ENCODE data around the gene PLCB1.
"Not testable (repeated sequence)": the region's sequence is repeated elsewhere in the genome, so short reads cannot be mapped to it uniquely, and the experiment has no call there.

PLCB1 gene

DNA sequence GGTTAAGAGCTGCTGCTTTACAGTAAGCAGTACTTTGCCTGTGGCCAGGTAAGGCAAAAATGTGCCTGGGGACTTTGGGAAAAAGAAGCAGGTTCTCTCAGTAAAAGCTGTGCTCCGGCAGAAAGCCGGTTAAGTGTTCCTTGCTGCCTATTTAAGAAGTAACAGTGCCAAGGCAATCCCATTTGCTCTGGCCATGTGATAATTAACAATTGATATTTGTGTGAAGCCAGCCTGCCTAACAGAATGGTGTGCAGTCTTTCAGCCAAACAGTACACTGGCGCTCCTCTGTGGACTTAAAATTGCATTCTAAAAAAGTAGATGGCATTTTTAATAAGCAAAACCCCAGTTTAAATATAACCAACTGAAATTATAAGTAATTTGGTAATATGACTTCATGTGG lies 430.3 kb downstream of the PLCB1 start:
- no peak for DNase-seq

DNA sequence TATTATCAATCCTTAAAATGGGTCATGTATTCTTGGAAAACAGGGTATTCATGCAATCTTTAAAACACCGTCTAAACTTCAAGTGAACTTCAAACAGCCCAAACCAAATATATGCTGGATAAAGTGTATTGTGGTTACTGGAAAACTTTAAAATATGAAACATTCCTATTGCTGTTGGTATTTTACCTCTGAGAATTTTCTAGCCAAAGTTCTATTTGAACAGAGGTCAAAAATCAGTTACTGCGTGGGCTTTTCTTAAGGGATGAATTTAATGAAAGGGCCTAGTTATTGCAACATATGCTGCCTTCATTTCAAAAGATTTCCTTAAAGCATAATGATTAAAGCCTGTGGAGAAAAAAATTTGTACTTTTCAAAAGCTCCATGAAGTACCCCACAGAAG lies 436.0 kb downstream of the PLCB1 start:
- DNase-seq, result peak; percentile 27

DNA sequence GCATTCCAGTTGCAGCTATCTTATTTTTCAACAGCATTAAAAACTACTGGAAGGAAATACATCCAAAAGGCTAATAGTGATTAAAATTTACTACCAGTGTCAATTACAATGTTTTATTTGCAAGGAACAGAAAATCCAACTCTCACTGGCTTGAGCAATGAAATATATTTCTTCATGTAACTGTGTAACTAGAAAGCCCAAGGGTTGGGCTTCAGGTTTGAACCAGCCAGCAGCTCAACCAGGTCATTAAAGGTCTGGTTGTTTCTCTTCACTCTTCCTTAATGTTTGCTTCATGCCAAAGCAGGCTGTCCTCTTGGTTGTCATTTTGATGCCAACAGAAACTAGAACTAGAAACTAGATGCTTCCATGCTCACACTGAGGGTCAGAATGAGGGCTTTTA lies 437.7 kb downstream of the PLCB1 start:
- no peak for DNase-seq

DNA sequence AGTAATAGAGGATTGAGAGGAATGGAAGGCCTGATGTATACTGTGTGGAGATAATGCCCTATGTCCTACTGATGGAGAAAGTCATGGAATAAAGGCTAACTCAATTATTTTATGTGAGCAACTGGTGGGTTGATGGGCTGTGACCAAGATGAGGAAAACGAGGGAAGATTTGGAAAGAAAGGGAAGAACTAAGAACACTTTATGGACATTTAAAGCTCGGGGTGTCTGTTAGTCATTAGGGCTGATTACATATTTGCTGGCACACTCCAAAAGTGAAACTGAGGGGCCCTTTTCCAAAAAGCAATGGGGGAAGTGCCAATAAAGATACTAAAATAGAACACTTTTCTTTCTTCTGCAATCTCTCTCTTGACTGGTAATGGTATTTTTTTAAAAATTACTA lies 439.5 kb downstream of the PLCB1 start:
- no peak for DNase-seq

DNA sequence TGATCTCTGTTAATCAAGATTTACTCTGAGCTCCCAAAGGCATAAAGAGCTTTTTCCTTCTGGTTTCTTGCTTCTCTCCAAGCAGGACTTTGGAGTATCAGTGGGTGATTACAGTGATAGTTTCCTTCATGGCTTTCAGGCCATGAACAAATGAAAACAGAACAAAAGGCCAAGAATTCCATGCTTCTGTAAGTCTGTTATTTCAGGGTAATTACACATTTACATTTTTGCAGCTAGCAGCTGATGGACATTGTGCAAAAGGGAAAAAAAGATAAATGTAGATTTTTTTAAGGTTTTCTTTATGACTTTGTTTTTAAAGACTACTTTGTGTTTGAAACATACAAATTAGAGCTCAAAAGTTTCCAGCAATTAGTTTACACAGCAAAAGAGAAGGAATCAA lies 441.6 kb downstream of the PLCB1 start:
- no peak for DNase-seq

DNA sequence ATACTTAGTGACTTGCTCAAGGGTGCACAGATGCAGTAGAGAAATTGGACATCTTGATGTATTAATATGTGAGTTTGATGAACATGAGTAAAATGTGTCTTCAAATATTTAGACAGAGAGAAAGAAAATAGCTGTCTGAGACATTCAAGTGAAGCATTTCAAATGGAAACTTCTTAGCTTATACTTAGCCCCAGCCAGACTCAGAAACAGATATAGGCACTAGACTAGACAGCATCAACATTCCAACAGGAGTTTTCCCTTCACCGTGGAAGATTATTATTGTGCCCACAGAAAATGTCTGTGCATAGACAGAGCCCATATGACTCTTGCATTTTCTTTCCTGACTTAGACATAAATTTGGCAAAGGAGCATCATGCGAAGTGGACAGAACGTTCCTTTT lies 443.0 kb downstream of the PLCB1 start:
- DNase-seq, result no peak

DNA sequence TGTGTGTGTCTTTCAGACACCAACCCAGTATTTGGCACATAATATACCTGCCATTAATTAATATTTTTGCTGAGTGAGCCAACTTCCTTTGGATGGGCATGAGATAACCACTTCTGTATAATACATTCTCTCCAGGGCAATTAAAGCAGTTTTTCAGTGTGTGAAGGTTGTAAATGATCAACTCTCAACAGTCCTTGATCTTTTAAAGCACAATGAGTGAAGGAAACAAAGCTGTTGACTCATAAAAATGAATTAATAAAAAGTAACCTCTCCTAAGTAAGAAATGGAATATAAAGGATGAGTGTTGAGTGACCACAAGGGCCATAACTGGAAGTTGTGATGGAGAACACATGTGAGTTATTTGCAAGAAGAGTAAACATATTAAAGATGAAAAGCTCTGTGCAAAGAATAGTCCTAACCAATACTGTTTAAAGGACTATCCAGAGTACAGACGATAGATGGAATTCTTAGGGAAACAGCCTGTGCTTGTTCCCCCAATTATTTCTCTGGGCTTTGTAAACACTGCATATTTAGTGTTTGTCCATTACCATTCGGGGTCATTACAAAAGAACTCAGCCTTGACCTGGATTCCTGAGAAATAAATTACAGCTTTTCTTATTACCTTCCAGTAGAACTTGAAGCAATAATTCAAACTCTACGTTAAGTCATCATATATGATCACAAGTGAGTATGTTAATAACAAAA lies 446.2 kb downstream of the PLCB1 start:
- no peak for DNase-seq

DNA sequence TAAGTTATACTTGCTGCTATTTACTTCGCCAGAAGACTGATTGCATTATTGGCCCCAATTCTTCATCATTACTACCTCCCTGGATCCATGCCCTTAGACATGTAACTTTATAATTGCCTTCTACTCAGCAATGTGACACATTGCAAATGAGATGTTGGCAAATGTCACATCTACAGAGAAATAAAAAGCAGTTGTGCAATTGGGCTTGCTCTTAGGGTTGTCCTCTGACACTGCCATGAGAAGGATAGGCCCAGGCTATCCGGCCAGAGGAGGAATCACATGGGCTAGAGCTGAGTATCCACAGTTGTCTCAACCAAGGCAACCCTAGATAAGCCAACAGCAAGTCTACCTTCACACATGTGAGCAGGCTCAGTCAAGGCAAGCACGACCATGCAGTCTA lies 447.0 kb downstream of the PLCB1 start:
- DNase-seq, result no peak

DNA sequence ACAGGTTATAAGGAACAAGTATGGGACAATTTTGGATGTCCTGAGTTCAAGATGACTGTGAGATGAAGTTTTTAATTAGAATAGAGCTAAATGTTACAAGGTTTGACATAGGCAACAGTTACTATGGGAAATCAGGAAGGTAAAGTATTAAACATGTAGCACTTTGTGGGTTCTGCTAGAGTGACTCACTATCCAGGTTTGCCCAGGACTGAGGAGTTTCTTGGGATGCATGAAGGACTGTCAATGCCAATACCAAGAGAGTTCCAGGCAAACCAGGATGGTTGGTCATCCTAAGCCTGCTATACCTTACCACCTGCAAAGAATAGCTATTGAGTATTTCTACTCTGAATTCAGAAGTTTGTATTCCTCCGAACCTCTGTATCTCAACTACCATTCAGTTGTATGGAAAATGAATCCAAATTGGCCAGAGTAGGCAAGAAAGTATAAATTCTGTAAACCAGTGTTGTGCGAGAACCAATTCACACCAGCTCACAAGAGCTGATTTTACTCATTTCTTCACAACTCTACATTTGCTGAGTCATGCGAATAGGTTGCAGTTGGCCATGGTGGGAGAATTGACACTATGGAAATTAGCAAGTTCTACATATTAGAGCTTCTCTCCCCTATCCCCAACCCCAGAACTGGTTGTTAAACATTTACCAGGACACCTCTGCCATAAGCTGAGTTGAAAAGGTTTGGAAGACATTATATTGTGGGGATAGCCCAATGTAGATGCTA lies 449.5 kb downstream of the PLCB1 start:
- DNase-seq, result no peak

DNA sequence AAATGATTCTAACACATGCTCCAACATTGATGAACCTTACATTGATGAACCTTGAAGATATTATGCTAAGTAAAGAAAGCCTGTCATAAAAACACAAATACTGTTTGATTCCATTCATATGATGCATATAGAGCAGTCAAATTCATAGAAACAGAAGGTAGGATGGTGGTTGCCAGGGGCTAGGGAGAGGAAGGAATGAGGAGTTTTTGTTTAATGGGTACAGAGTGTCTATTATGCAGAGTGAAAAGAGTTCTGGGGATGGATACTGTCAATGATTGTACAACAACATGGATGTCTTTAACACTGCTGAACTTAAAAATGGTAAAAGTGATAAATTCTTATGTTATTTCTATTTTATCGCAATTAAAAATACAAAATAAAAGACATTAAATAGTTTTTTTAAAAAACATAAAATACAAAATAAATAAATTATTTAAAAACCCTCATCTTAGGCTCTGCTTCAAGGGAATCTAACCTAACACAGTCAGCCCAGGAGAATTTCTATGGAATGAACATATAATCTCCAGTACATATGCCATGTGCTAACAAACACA lies 451.0 kb downstream of the PLCB1 start:
- no peak for DNase-seq

DNA sequence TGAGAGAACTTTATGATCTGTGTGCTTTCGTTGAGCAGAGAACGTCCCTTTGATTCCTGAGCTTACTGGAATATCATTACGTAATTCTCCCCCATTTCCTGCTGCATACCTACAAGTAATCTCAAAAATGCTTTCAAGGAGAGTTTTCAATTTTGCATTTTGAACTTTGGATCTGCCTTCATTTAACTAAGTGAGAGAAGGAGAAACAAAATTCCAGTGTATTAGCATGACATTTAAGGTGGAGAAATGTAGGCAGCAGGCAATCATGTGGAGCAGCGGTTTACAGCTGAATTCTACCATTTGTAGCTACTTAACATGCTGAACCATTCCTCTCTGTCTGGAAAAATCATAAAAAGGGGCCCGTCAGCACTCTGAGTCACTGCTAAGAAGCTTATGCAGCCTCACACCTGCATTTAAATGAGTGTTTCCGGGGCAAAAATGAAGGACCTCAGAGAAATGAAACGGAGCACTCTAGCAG lies 451.5 kb downstream of the PLCB1 start:
- DNase-seq, result no peak

DNA sequence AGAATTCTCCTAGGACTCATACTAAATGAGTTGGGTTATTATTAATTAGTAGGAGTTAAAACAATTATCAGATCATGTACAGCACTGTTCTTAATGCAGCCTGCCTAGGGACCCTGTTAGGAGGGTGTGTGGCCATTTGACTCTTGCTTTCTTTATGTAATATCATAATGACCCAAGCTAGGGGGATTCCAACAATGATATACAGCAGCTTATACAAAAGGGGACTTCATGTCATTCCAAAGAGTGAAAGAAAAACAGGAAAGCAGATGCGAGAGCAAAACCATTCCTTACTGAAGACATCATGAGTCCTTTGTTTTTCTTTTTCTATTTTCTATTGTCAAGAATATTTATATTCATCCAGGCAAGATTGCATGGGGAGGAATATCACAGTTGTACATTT lies 455.2 kb downstream of the PLCB1 start:
- no peak for DNase-seq

DNA sequence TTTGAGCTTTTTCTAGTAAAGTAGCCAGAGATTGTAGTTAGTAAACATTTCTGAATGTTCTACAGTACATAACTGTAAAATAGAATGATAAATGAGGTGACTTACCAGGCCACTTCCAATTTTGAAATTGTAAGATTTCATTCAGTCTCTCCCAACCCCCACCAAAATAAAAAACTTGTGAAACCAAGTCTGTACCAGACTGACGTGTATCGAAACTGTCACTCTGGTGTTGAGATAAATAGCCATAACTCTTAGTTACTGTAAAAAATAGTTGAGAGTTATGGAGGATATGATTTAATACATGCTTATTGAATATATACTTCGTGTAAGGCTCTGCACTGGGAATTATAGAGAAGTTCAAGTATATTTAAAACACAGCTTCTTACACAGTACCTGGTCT lies 455.7 kb downstream of the PLCB1 start:
- no peak for DNase-seq

DNA sequence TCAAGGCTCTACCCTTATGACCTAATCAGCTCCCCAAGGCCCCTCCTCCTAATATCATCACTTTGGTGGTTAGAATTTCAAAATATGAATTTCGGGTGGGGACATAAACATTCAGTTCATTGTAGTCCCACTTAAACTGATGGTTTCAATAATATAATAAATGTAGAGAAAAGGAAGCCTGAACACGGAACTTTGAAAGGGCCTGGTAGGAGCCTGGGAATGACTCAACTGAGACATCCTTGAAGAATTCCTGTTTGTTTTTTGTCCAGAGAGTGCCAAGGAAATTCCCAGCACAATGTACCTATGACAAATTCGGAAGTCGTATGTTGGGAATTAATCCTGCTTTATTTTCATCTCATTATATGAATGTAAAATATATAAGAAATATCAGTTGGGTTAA lies 457.9 kb downstream of the PLCB1 start:
- no peak for DNase-seq

DNA sequence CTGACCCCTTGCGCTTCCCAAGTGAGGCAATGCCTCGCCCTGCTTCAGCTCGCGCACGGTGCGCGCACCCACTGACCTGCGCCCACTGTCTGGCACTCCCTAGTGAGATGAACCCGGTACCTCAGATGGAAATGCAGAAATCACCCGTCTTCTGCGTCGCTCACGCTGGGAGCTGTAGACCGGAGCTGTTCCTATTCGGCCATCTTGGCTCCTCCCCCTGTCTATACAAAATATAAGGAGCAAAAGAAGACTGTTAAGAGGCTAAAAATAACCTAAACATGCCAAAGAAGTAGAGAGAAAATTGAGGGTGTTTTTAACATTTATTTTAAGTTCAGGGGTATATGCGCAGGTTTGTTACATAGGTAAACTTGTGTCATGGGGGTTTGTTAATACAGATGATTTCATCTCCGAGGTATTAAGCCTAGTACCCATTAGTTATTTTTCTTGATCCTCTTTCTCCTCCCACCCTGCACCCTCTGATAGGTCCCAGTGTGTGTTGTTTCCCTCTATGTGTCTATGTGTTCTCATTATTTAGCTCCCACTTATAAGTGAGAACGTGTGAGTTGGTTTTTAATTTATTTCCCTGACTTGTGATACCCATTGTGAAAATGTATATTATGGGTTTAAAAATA lies 469.0 kb downstream of the PLCB1 start:
- DNase-seq, result not testable (repeated sequence)

DNA sequence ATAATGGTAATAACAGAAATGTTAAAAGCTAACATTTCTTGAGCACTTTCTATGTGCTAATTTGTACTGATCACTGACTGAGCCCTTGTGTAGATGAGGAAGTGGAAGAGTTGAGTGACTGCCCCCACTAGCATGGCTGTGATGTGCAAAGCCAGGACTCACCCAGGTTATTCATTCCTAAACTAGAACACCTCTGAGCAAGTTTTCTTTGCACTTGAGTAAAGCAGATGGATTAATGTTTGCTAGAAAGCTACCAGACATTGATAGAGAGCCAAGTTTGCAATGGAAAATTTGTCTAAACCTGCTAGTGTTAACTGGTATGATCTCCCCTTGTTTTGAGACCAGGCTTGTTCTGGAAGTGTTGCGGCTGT lies 469.5 kb downstream of the PLCB1 start:
- DNase-seq, result peak; percentile 24

DNA sequence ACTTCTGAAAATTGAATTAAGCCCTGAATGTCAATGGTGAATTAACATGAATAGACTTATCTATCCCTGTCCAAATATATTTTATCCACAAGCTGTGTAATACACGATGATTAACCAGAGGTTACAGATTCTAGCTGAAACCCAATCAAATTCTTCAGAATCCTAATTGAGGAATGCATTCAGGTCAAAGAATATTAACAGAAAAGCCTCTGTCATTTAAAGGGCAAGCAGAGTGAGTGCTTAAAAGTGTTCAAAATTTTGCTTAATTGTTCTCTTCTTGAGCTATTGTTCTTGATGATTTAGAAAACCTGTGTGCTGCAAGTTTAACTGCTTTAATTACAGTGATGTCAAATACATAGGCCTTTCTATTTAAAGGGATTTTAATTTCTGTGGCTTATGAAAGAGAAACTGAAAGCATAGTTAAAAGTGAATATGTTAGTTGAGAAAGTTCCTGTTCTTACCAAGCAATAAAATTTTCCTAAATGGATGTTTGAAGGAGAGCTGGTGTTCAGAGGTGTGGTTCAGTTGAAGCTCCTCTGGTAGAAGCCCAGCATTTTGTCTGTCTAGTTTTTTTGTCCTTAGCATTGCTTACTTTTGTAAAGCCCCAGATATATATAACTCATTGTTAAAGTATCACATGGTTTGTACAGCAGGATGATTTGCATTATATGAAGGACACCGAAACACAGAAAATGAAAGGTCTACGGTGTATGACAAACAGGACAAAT lies 470.5 kb downstream of the PLCB1 start:
- DNase-seq, result peak; percentile 22

DNA sequence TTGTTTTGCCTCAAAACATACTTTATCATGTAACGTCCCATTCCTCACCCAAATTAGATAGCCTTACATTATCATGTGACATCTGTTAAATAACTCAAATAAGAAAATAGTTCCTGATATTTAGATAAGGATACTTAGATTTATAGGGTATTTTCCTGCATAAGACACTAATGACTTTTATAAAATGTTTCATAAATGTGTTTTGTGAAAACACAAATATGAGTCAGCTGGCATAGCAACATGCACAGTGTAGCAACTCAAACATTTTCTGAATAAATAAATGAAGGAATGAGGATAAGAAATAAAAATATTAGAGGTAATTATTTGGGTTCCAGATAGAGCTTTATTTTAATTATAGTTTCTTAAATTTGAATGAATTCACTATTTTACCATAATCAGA lies 476.4 kb downstream of the PLCB1 start:
- no peak for DNase-seq

DNA sequence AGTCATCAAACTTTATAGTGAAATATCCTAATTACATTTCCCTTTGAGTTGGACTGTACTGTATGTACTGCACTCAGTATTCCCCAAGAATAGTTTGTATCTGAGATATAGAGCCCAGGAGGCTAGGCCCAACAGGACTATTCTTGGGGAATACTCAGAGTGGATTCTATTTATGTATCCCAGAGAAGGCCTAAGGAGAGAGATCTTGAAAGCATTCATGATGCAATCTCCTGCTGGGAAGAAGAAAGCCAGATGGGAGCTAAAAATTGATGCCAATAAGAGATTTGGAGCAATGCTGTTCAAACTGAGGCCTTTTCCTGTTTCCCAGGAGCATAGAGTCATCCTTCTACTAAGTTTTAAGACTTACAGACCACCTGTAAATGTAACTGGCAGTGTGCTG lies 484.7 kb downstream of the PLCB1 start:
- DNase-seq, result no peak

DNA sequence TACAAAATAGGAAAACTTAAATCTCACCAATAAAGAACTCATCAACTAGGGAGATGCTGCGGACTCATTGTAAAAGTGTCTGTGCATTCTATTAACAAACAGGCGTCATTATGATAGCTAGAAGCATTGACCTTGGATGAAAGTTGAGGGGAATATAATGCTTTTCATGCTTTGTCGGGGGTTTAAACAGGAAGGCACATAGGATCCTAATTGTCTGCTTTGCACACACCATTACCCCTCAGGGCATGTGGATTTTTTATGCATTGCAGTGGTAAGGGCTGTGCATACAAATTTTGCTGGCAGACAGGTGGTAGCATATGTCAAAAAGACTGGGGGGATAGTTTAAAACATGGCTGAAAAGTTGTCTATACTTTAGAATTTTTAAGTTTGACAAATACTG lies 488.9 kb downstream of the PLCB1 start:
- DNase-seq, result no peak

DNA sequence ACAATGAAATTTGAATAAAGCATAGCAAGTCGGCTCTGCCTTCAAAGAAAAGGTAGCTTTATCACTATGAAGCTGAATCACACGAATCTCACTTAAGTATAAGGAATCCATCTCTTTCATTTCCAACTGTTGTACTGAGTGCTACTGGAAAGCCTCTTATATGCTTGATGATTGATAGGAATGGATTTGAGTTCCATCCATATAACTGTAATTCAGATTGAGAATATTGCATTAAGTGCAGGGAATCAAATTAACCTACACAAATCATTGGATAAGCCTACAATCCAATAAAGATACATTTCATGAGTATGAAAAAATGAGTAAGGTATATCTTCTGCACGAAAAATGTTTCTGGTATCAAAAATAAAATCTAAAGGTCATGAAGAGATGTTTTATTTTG lies 492.0 kb downstream of the PLCB1 start:
- DNase-seq, result no peak

DNA sequence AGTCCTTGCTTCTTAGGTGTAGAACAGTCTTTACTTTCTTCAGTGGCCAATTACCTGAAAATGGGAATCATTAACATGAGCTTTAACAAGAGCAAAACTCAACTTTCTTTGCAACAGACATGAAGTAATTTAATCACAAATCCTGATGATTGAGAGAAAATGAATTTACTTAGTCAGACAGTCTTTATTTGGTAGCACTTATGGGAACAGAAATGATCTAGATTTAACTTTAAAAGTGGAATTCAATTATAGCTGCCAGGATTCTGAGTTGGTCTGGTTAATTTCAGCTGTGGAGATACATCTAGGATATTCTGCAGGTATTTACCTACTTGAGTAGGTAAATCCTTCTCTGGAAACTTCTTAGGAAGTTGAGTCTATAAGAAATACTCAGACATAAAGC lies 492.6 kb downstream of the PLCB1 start:
- no peak for DNase-seq

DNA sequence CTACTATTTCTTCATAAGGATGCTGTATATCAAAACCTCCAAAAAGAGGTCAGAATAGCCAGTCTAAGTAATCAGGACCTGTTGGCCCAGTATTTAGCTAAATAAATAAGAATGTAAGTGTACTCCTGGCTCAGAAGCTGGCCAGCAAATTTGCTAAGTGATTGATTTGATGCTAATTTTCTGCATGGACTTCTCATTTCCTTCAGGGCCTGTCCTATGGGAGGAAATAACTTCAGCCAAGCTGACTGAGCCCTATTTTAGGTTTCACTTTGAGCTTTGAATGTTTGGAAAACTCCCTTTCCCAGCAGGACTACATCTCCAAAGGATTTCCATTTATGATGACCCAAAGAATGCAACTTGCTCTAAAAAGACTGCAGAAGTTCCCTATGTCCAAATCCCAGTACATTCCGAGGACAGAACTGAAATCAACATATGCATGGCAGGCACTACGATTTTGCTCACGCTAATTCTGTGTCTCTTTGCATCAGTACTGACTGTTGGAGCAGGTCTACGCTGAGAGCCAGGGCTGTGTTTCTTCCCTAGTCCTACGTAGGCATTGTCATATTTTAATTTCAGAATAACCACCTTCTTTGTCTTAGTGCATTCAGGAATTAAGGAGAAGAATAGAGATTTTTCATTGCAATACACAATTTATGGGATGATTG lies 495.4 kb downstream of the PLCB1 start:
- no peak for DNase-seq
